ENCODE results near the gene BORCS5. TPM values are rescaled to one million over a fixed set of nuclear protein-coding genes. Genes with fewer than 3 reads are reported as not detected.

BORCS5 gene
- total RNA-seq, 4 donors from 2014 or later = 7.6 to 20.4 (median 10.0) TPM

DNA sequence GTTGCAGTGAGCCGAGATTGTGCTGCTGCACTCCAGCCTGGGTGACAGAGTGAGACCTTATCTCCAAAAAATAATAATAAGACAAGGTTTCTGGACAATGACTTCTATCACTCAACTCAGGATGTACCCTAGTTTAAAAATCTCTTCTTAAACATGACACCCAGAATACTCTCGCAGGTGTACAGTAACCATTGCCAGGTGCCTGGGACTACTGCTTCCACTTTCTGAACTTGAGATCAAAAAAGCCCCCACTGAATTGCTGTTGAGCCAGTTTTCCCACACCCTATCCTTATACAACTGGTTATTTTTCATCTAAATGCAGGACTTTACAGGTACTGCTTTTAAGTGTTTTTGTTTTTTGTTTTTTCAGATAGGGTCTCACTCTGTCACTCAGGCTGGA is 36.3 kb downstream of the BORCS5 start:
- no peak overlapping the region for H3K4me3 ChIP-seq
- peaks cover 0 to 17% (median 0%) of the 10 kb centered on the region in 3 donors for H3K4me1 ChIP-seq
- no peaks in the 10 kb centered on the region for H3K27me3 ChIP-seq
- intact Hi-C loops (cut with DNase I) = loop anchor here (10.0 kb wide), 1 partner anchor 172 kb away; the partner anchor contains the start of gene DUSP16
- DNase-seq = no peak
- no peaks in the 10 kb centered on the region for H3K9me3 ChIP-seq
- WGBS, 2 donors = 83 to 100% methylated on average over 2 of the region's 2 CpGs
- H3K36me3 ChIP-seq = no peaks in the 10 kb centered on the region
- no peak for TF ChIP-seq POLR2A (IDR thresholded peaks at IDR 0.05)
- no peak for TF ChIP-seq CTCF (IDR thresholded peaks at IDR 0.05)
- no peak overlapping the region for H3K27ac ChIP-seq

DNA sequence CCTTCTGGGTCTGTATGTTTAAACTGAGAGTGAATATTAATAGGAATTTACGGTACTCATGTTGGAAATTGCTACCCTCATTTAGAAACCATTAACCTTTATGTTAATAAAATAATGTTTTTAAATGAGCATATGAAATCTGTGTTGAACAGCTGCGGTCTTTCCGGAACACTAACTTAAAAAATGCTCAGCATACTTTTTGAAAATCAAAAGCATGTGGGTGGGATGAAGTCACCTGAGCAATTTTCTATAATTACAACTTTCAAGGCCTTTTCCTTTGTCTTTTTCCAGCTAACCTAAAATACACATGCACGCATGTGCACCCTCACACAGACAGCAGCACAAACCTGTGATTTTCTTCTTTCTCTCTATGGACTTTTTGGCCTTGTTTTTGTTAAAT is 39.8 kb downstream of the BORCS5 start:
- no peak for TF ChIP-seq POLR2A (IDR thresholded peaks at IDR 0.05)
- TF ChIP-seq CTCF (IDR thresholded peaks at IDR 0.05) = no peak
- intact Hi-C loops (cut with DNase I) = loop anchor here (10.0 kb wide), 1 partner anchor 168 kb away; the partner anchor contains the start of gene DUSP16
- Histone ChIP-seq H3K27me3 (no peaks in the 10 kb centered on the region), H3K4me1 (peaks cover 6 to 33% (median 8%) of the 10 kb centered on the region in 3 donors), H3K27ac (peak overlapping the region in 1 of 4 donors; percentile 70), H3K36me3 (no peaks in the 10 kb centered on the region), H3K4me3 (no peak overlapping the region), H3K9me3 (no peaks in the 10 kb centered on the region)
- 89 to 95% methylated on average over 4 of the region's 4 CpGs for WGBS, 2 donors
- DNase-seq = no peak

DNA sequence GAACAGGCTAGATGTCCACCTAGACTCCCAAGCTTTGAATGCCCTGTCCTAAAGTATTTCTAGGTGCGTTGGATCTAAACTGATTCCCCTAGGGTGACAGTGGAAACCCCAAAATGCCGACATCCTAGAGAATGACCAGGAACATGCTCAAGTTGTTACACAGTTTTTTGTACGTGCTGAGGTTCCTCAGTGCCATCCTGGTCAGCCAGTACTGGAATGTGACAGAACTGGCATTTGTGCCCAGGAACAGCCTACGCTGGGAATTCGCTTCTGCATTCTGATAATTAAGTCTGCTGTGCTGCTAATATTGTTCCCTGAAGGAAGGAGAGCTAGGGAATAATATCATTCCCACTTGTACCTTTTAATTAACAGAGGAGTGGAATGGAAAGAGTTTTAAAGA is 40.3 kb downstream of the BORCS5 start:
- Histone ChIP-seq H3K27ac (peak overlapping the region in 3 of 4 donors; percentile 59 to 84 (median 70)), H3K4me3 (no peak overlapping the region), H3K36me3 (no peaks in the 10 kb centered on the region), H3K4me1 (peaks cover 6 to 33% (median 8%) of the 10 kb centered on the region in 3 donors), H3K9me3 (no peaks in the 10 kb centered on the region), H3K27me3 (no peaks in the 10 kb centered on the region)
- intact Hi-C loops (cut with DNase I) = loop anchor here (10.0 kb wide), 1 partner anchor 168 kb away; the partner anchor contains the start of gene DUSP16
- TF ChIP-seq CTCF (IDR thresholded peaks at IDR 0.05) (no peak), POLR2A (IDR thresholded peaks at IDR 0.05) (no peak)
- DNase-seq = no peak
- 84% methylated on average over 5 of the region's 5 CpGs for WGBS, 2 donors

DNA sequence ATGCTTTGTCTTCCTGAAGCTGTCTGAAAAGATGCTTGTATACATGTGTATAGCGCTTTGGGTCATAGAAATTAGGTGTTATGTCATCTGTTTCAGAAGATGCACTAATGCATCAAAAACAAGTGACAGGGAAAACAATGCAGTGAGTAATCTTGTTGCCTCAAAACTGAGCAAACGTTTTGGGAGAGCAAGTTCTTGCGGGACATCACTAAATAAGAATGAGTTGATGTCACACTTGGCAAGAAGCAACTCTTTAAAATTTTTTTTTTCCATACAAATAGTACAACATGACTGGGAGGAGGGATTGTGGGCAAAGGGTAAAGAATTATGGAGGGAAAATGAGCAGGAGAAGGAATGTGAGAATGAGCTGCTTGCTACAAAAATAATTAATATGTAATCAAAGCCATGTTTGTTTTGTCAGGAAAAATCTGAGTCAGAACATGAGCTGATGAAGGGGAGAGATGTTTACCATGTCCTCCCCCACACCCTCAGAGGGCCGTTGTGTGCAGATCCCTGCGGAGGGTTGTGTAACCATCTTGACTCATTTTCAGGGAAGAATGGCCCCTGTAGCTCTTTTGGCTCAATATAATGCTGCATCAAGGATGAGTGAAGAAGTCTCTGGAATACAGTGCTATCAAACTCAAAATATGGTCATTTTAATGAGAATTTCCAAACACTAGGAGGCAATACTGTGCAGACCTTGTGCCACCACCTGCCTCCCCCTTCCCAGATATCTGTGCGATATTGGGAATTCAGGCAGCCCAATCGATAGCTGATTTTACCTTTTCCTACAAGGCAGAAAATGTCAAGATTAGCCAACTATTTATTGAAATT is 41.4 kb downstream of the BORCS5 start:
- H3K9me3 ChIP-seq = no peaks in the 10 kb centered on the region
- 40 to 45% methylated on average over 7 of the region's 7 CpGs for WGBS, 2 donors
- no peak for DNase-seq
- H3K4me3 ChIP-seq = peak overlapping the region in 1 of 4 donors; percentile 8
- H3K4me1 ChIP-seq = peaks cover 6 to 36% (median 8%) of the 10 kb centered on the region in 3 donors
- peak overlapping the region in 3 of 4 donors; percentile 59 to 84 (median 70) for H3K27ac ChIP-seq
- intact Hi-C loops (cut with DNase I) = loop anchor here (10.0 kb wide), 1 partner anchor 167 kb away; the partner anchor contains the start of gene DUSP16
- H3K36me3 ChIP-seq = no peaks in the 10 kb centered on the region
- no peaks in the 10 kb centered on the region for H3K27me3 ChIP-seq
- TF ChIP-seq POLR2A (IDR thresholded peaks at IDR 0.05) = no peak
- TF ChIP-seq CTCF (IDR thresholded peaks at IDR 0.05) = peak in 1 of 6 experiments; percentile 16

- Histone ChIP-seq H3K27me3 (no peaks in the 10 kb centered on the region), H3K4me1 (peaks cover 6 to 37% (median 8%) of the 10 kb centered on the region in 3 donors), H3K27ac (peak overlapping the region in 3 of 4 donors; percentile 59 to 84 (median 70)), H3K4me3 (no peak overlapping the region), H3K9me3 (no peaks in the 10 kb centered on the region), H3K36me3 (no peaks in the 10 kb centered on the region)
- intact Hi-C loops (cut with DNase I) = loop anchor here (10.0 kb wide), 1 partner anchor 166 kb away; the partner anchor contains the start of gene DUSP16
- 89 to 100% methylated on average over 1 of the region's 1 CpG for WGBS, 2 donors
- TF ChIP-seq CTCF (IDR thresholded peaks at IDR 0.05) (no peak), POLR2A (IDR thresholded peaks at IDR 0.05) (no peak)
- no peak for DNase-seq
These were observed 42.3 kb downstream of the BORCS5 start for GRCh38 chr12:12399161-12399560.
